Measurements from ENCODE around the gene SIRPB2.

Gene SIRPB2

DNA sequence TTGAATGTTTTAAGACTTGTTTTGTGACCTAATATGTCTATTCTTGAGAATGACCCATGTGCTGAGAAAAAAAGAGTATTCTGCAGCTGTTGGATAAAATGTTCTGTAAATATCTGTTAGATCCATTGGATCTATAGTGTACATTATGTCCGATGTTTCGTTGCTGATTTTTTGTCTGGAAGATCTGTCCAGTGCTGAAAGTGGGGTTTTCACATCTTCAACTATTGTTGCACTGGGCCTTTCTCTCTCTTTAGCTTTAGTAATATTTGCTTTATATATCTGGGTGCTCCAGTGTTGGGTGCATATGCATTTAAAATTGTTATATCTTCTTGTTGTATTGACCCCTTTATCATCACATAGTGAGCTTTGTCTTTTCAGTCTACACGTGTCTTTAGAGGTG is 5.7 kb upstream of the SIRPB2 start:
- no peak for DNase-seq (ENCODE audit: insufficient read length)
- TF ChIP-seq TAF1 (IDR thresholded peaks at IDR 0.05; ENCODE audit: borderline replicate concordance, low read depth, low read length) (no peak), POLR2AphosphoS5 (IDR thresholded peaks at IDR 0.05; ENCODE audit: low read depth, low read length) (no peak), POLR2A (IDR thresholded peaks at IDR 0.05; ENCODE audit: low read depth, low read length) (no peak)
- FAIRE-seq = no peak

DNA sequence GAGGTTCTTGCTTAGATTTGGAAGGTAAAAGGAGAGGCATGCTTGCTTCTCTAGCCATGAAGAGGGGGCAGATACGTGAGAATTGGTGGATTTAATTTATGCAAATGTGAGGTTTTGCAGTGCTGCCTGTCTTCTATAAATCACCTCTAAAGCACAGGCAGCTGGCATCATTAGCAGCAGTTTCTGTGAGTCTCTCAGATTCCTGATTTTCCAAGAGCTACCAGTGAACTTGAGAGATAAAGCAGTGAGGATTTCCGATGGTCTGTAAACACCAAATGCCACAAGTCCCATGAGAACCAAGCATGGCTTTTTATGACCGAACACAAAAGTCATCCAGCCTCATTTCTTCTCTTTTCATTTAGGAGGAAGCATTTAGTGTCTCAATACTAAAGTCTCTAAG is 3.2 kb upstream of the SIRPB2 start:
- no peak for DNase-seq (ENCODE audit: insufficient read length)
- no peak for FAIRE-seq
- no peak for TF ChIP-seq POLR2A (IDR thresholded peaks at IDR 0.05; ENCODE audit: low read depth, low read length)
- no peak for TF ChIP-seq POLR2AphosphoS5 (IDR thresholded peaks at IDR 0.05; ENCODE audit: low read depth, low read length)
- no peak for TF ChIP-seq TAF1 (IDR thresholded peaks at IDR 0.05; ENCODE audit: borderline replicate concordance, low read depth, low read length)

DNA sequence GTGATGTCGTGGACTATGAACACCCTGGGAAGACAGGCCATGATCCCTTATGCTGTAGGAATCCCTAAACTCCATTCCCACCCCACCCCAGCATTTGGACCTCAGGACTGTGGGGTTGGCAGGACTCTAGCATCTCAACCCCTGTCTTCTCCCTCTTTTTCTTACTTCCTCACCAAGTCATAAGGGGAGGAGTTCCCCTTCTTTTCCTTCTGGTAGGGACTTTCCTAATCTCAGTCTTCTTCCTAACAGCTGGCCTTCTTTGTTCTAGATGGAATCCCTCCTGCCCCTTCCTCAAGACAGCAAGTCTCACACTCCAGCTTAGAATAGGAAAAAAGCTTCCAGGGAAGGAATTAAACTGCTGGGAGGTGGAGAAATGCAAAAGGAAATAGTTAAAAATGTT is 2.3 kb upstream of the SIRPB2 start:
- no peak for FAIRE-seq
- TF ChIP-seq TAF1 (IDR thresholded peaks at IDR 0.05; ENCODE audit: borderline replicate concordance, low read depth, low read length) (no peak), POLR2AphosphoS5 (IDR thresholded peaks at IDR 0.05; ENCODE audit: low read depth, low read length) (no peak), POLR2A (IDR thresholded peaks at IDR 0.05; ENCODE audit: low read depth, low read length) (no peak)

DNA sequence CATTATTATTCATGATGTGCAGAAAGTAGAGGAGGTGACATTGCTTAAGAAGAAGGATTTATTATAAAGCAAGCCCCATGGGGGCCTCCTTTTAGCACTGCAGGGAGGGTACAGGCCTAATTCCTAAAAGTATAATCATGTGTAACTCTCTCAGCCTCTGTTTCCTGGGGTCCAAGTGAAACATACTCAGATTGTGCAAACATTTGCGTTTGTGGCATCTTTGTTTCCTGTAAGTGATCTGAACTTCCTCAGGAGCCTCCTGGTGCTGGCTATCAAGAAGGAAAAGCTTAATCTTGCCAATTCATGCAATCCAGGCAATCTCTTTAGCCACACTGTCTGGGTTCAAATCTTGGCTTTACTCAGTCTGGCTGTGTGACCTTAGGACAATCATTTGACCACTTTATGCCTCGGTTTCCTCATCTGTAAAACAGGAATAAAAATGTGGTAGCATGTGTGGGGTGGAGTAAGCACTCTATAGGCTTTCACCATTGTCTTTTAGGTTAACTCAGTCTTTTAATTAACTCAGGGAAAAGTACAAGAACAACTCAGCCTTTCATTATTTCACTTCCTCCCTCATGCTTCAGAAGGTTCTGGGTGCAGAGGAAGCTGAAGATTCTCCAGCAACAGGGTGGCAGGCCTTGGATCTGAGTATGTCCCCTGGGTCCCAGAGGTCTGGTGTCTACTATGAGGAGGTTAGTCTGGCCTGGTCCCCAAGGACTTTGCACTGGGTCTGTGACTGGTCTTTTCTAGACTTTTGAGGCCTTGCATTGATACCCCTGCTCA is 831 bp upstream of the SIRPB2 start:
- FAIRE-seq (no peak), DNase-seq (ENCODE audit: insufficient read length) (no peak)
- TF ChIP-seq POLR2A (IDR thresholded peaks at IDR 0.05; ENCODE audit: low read depth, low read length) (no peak), TAF1 (IDR thresholded peaks at IDR 0.05; ENCODE audit: borderline replicate concordance, low read depth, low read length) (no peak), POLR2AphosphoS5 (IDR thresholded peaks at IDR 0.05; ENCODE audit: low read depth, low read length) (no peak)

More for the DNA sequence above, 2.3 kb upstream of the SIRPB2 start:
- no peak for DNase-seq (ENCODE audit: insufficient read length)

DNA sequence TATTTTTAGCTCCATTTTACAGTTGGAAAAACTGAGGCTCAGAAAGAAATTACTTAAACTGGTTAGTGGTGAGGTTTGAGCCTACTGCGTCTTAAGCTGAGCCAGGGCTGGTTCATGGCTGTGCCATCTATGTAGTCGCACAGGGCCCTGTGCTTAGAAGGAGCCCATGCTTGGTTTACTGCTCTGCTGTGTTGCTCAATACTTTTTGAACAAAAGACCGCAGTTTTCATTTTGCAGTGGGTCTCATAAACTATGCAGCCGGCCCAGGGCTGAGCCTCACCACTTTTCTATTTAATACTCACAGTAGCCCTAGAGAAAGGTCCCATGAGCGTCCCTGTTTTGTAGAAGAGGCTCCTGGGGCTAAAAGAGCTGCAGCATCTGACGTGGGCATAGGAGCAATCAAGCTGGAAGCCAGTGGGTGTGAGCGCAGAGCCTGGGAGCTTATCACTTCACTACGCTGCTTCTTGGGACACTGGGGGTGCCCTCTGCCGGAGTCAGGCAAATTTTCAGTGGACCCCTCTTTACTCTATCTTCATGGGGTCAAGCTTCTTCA is 501 bp downstream of the SIRPB2 start:
- TF ChIP-seq POLR2AphosphoS5 (IDR thresholded peaks at IDR 0.05; ENCODE audit: low read depth, low read length) = no peak
- TF ChIP-seq POLR2A (IDR thresholded peaks at IDR 0.05; ENCODE audit: low read depth, low read length) = no peak
- no peak for TF ChIP-seq TAF1 (IDR thresholded peaks at IDR 0.05; ENCODE audit: borderline replicate concordance, low read depth, low read length)
- FAIRE-seq (no peak), DNase-seq (ENCODE audit: insufficient read length) (no peak)

DNA sequence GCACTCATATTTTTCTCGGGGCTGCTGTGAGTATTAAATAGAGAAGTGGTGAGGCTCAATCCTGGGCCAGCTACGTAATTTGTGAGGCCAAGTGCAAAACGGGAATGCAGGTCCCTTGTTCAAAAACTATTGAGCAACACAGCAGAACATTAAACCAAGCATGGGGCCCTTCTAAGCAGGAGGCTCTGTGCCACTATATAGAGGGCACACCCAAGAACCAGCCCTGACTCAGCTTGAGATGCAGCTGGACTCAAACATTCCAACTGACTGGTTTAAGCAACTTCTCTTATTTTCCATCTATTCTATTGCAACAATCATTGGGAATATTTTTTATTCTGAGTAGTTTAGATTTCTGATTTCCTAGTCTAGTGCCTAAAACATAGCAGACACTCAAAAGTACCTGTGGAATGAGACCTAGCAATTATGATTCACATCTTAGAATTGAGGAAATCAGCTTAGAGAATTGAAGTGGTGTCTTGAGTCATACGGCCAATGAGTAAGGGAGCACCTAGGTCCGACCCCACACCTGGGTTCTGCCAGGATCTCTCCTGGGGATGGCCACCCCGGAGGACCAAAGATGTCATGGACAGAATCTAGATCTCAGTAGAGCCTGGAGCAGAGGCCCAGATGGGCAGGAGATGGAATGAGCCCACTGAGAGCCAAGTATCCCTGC is 1.3 kb downstream of the SIRPB2 start:
- FAIRE-seq = no peak
- TF ChIP-seq POLR2A (IDR thresholded peaks at IDR 0.05; ENCODE audit: low read depth, low read length) (no peak), TAF1 (IDR thresholded peaks at IDR 0.05; ENCODE audit: borderline replicate concordance, low read depth, low read length) (no peak), POLR2AphosphoS5 (IDR thresholded peaks at IDR 0.05; ENCODE audit: low read depth, low read length) (no peak)
- DNase-seq (ENCODE audit: insufficient read length) = no peak

DNA sequence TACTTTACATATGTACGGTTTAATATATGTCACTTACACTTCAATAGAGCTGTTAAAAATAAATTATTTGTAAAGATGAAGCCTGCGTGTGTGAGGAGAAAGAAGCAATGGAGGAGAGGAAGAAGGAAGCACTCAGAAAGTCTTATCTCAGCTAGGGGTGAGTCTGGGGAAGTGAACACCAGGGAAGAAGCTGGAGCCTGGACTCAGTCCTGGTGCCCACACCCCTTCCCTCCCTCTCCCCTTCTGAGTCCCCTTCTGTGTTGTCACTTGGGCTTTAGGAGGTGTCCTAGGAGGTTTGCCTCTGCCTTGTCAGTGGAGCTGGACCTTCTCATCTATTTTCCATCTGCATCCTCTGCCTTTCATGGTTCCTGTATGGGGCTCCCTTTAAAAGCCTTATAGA is 1.9 kb downstream of the SIRPB2 start:
- no peak for DNase-seq (ENCODE audit: insufficient read length)
- FAIRE-seq = no peak
- TF ChIP-seq POLR2AphosphoS5 (IDR thresholded peaks at IDR 0.05; ENCODE audit: low read depth, low read length) (no peak), POLR2A (IDR thresholded peaks at IDR 0.05; ENCODE audit: low read depth, low read length) (no peak), TAF1 (IDR thresholded peaks at IDR 0.05; ENCODE audit: borderline replicate concordance, low read depth, low read length) (no peak)

DNA sequence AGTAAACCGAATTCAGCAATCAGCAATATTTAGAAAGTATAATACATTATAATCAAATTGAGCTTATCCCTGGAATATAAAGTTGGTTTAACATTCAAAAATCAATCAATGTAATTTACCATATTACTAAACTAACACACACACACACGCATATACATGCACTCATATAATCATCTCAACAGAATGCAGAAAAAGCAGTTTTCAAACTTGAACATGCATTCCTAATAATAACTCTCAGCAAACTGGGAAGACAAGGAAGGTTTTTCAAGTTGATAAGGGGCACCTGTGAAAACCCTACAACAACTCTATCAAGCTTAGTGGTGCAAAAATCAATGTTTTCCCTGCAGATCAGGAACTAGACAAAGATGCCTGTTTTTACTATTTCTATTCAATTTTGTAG is 4.7 kb downstream of the SIRPB2 start:
- TF ChIP-seq POLR2AphosphoS5 (IDR thresholded peaks at IDR 0.05; ENCODE audit: low read depth, low read length) = no peak
- no peak for TF ChIP-seq TAF1 (IDR thresholded peaks at IDR 0.05; ENCODE audit: borderline replicate concordance, low read depth, low read length)
- no peak for TF ChIP-seq POLR2A (IDR thresholded peaks at IDR 0.05; ENCODE audit: low read depth, low read length)
- DNase-seq (ENCODE audit: insufficient read length) (no peak), FAIRE-seq (no peak)

DNA sequence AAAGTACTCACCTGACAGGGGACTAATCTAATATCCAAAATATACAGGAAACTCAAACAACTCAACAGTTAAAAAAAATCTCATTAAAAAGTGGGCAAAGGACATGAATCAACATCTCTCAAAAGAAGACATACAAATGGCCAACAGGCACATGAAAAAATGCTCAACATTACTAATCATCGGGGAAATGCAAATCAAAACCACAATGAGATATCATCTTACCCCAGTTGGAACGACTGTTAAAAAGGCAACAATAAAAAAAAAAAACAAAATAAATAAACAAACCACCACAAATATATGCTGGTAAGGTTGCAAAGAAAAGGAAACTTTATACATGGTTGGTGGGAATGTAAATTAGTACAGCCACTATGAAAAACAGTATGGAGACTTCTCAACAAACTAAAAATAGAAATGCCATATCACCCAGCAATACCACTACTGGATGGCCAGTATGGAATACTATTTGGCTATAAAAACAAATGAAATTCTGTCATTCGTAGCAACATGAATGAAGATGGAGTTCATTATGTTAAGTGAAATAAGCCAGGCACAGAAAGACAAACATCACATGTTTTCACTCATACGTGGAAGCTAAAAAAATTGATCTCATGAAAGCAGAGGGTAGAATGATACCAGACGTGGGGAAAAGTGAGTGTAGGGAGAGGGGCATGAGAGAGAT is 6.6 kb downstream of the SIRPB2 start:
- FAIRE-seq = no peak
- TF ChIP-seq TAF1 (IDR thresholded peaks at IDR 0.05; ENCODE audit: borderline replicate concordance, low read depth, low read length) (no peak), POLR2AphosphoS5 (IDR thresholded peaks at IDR 0.05; ENCODE audit: low read depth, low read length) (no peak), POLR2A (IDR thresholded peaks at IDR 0.05; ENCODE audit: low read depth, low read length) (no peak)
- DNase-seq (ENCODE audit: insufficient read length) = no peak

DNA sequence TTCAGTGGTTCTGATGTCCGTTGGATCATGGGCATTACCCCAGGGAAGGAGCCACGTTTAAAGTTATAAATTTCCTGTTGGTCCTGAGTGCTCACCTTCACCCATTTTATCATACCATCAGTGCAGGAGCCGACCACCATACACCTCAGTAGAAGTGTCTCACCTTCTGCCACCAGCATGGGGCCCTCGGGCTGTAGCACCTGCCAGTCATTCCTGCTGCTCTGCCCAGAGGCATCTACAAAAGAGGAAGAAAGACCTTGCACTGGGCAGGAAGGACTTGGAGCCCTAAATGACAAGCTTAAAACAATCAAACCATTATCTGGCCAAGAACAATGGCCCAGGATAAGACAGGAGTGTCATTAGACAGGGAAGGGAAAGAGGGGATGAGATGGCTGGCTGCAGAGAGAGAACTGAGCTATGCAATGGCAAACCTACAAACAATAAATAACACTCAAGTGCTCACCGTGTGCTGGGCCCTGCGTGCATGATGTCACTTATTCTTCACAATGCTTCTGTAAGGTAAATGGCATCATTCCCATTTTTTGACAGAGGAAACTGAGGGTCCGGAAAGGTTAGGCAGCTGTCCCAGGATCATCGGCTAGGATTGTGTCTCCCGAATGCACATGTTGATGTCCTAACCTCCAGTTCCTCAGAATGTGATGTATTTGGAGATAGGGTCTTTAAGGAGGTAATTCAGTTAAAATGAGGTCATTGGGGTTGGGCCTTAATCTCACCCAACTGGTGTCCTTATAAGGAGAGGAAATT is 11.2 kb downstream of the SIRPB2 start:
- FAIRE-seq = no peak
- TF ChIP-seq POLR2A (IDR thresholded peaks at IDR 0.05; ENCODE audit: low read depth, low read length) (no peak), POLR2AphosphoS5 (IDR thresholded peaks at IDR 0.05; ENCODE audit: low read depth, low read length) (no peak)

DNA sequence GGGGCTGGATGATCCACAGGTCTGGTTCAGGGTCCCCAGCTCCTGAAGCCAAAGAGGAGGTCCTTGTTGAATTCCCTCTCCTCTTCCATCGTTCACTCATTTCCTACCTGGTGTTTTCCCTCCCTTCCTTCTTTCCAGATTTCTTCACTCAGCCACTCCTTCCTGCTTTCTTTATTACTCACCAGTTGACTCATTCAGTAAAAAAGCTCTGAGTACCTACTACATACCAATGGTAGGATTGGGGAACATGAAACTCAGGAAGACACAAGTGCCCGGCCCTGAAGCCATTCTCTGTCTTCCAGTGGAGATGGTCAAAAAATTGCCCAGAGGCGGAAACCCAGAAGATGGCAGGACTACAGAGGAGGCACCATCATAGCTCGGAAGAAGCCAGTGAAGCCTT is 12.7 kb downstream of the SIRPB2 start:
- FAIRE-seq (no peak), DNase-seq (ENCODE audit: insufficient read length) (no peak)
- TF ChIP-seq TAF1 (IDR thresholded peaks at IDR 0.05; ENCODE audit: borderline replicate concordance, low read depth, low read length) (no peak), POLR2A (IDR thresholded peaks at IDR 0.05; ENCODE audit: low read depth, low read length) (no peak), POLR2AphosphoS5 (IDR thresholded peaks at IDR 0.05; ENCODE audit: low read depth, low read length) (no peak)

More for the DNA sequence above, 11.2 kb downstream of the SIRPB2 start:
- DNase-seq (ENCODE audit: insufficient read length) = no peak

Data from GM12892 (cell line).